Fibroblast of pulmonary artery (primary cell): Measurements from ENCODE around the gene MACROD2.

ENCODE experiments used
- DNase-seq: peaks from one replicate; pipeline ENCODE4 v3.0.0-alpha.2; 2010; ENCODE audit warnings: low read depth
- H3K4me3 ChIP-seq: replicated peaks from 2 replicates; pipeline ENCODE4 v1.5.1; 2011; ENCODE audit warnings: low read depth, mild to moderate bottlenecking, control low read depth, low read length, moderate library complexity
- CTCF ChIP-seq: IDR thresholded peaks from 2 replicates; pipeline ENCODE4 v1.5.1; 2011; ENCODE audit warnings: mild to moderate bottlenecking, control low read depth, low read length, inconsistent platforms; ENCODE audit errors: missing control alignments

The MACROD2 gene

GRCh38 chr20:15831201-15831600 lies 1835.9 kb downstream of the MACROD2 start:
- TF ChIP-seq CTCF, result no peak
- no peak overlapping the region for H3K4me3 ChIP-seq
- DNase-seq, result no peak

DNA sequence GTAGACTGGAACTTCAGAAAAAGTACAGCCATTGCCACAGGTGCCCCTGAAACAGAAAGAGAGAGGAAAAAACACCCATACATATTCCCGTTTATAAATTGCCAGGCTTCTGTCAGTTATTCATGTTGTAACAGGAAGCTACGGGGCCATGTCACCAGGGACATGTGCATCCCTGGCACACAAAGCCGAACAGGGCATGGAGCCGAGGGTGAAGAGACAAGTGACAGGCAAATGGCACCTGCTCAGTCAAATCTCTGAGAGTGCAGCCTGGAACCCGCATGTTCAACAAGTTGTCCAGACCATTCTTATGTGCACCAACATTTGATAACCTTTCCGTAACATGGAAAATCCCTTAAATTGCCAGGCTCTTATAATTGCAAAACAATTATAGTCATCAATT lies 1837.2 kb downstream of the MACROD2 start:
- no peak overlapping the region for H3K4me3 ChIP-seq
- DNase-seq, result no peak
- no peak for TF ChIP-seq CTCF

DNA sequence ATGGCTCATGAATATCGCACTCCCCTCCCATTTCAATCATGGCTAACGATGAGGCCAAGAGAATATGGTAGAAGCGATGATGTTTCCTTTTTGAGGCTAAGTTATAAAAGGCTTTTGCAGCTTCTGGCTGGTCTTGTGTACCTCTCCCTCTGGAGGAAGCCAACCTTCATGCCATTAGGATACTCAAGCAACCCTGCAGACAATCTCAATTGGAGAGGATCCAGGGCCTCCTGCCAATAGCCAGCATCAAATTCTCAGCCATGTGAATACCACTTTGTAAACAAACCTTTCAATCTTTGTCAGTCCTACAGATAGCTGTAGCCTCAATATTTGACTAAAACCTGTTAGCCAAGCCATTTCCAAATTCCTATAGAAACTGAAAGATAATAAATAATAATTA lies 1839.5 kb downstream of the MACROD2 start:
- TF ChIP-seq CTCF, result no peak
- DNase-seq, result no peak

GRCh38 chr20:15835811-15836210 lies 1840.5 kb downstream of the MACROD2 start:
- TF ChIP-seq CTCF, result no peak
- no peak overlapping the region for H3K4me3 ChIP-seq
- DNase-seq, result no peak

More for the DNA sequence above, 1839.5 kb downstream of the MACROD2 start:
- H3K4me3 ChIP-seq, result no peak overlapping the region

GRCh38 chr20:15836634-15837033 lies 1841.3 kb downstream of the MACROD2 start:
- TF ChIP-seq CTCF, result no peak
- no peak for DNase-seq
- no peak overlapping the region for H3K4me3 ChIP-seq

DNA sequence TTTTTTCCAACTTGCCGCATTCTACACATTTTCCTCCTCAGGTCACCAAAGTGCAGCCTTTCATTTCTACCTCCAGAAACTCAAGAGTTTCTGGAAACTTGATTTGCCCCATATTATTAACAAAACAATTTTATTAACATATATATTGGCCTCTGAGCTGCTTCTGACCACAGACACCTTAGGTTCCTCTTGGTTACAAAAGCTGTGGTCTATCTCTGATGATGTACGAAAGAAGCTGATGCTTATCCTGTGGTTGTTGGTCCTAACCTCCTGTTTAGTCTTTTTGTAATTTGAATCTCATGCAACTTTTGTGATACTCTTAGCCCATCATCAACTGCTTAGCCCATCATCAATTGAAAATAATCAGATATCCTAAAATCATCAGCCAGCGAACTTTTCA lies 1842.2 kb downstream of the MACROD2 start:
- no peak for DNase-seq
- TF ChIP-seq CTCF, result no peak

DNA sequence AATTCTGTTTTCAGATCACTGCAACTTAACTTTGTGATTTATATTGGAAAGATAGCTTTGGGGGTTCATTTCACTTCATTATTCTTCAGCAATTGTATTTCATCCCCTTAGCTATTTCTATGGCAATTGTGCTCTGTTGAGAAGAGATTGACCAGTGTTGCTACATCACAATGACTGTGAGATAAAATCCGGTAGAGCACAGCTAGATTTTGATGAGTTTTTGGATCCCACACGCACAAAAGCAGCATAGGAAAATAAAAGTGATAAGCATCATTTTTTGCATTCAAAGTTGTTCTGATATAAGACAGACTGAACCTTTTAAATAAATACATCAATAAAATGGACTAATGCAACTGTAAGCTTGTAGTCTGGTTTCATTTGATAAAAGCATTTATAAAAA lies 1843.2 kb downstream of the MACROD2 start:
- no peak for TF ChIP-seq CTCF
- DNase-seq, result no peak
- no peak overlapping the region for H3K4me3 ChIP-seq

More for the DNA sequence above, 1842.2 kb downstream of the MACROD2 start:
- no peak overlapping the region for H3K4me3 ChIP-seq
